HUES48 (cell line): Measurements from ENCODE around the gene NACC2.
A peak's percentile ranks its signal among the peaks of the same experiment; 100 is the strongest.

Source experiments
- H3K27ac ChIP-seq: one replicate; pipeline ENCODE4 v1.7.0; 2013; ENCODE audit warnings: low read depth, low read length, inconsistent platforms
- H3K27me3 ChIP-seq: 2 replicates; pipeline ENCODE4 v1.6.1; 2013; ENCODE audit warnings: mild to moderate bottlenecking, low read length; ENCODE audit not compliant: control insufficient read depth, insufficient read depth
- H3K36me3 ChIP-seq: 2 replicates; pipeline ENCODE4 v1.6.1; 2013; ENCODE audit warnings: low read length; ENCODE audit not compliant: control insufficient read depth, insufficient read depth
- H3K4me1 ChIP-seq: 2 replicates; pipeline ENCODE4 v1.6.1; 2013; ENCODE audit warnings: mild to moderate bottlenecking, low read length; ENCODE audit not compliant: control insufficient read depth, insufficient read depth
- H3K4me3 ChIP-seq: 2 replicates; pipeline ENCODE4 v1.5.1; 2013; ENCODE audit warnings: mild to moderate bottlenecking, low read depth, low read length
- H3K9ac ChIP-seq: 2 replicates; pipeline ENCODE4 v1.6.1; 2013; ENCODE audit warnings: mild to moderate bottlenecking, low read depth, low read length, moderate library complexity
- H3K9me3 ChIP-seq: 2 replicates; pipeline ENCODE4 v1.6.1; 2013; ENCODE audit warnings: low read length; ENCODE audit not compliant: control insufficient read depth, insufficient read depth

NACC2 gene

DNA sequence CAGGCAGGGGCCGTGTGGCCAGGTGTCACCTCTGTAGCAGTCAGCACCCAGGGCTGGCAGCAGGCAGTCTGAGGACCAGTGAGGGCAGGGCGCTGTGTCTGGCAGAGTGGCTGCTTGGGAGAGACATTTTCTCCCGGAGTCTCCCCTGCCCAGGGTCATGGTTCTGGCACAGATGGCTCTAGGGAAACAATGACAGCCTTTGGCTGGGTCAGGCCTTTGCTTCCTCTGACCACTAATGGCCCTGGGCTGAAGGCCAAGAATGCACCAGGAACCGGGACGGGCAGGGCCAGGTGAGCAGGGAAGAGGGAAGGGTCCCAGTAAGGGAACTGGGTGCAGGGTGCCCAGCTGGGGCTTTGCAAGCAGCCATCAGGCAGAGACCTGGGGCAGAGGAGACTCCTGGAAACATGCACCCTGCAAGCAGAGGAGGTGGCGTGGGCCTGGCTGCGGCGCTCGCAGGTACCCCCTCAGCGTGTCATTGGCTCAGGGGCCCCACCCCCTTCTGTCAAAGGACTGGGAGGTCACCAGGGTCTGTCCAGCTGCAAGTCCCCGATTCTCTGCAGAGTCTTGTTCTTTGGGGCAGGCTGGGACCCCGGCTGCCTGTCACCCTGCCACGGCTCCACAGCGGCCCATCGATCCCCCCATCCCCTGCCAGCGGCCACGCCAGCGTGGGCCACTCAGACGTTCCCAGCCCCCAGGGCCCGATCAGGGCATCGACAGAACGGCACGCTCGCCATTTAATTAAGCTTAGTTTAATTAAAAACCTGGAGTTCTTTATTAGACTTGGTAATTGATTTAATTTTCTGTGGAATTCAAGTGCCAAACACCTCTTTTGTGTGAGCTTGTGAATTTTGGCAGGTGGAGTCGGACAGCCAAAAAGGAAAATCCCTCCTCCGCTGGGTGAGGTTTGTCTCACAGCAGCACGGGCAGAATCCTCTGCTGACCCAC, 42.5 kb upstream of the NACC2 start:
- Histone ChIP-seq H3K27ac (no peak overlapping the region), H3K4me3 (no peak overlapping the region), H3K36me3 (no peaks in the 10 kb centered on the region), H3K27me3 (peaks cover 13% of the 10 kb centered on the region), H3K4me1 (peaks cover 17% of the 10 kb centered on the region; the same call in 1 of the 2 replicates), H3K9me3 (no peaks in the 10 kb centered on the region), H3K9ac (no peak overlapping the region)

DNA sequence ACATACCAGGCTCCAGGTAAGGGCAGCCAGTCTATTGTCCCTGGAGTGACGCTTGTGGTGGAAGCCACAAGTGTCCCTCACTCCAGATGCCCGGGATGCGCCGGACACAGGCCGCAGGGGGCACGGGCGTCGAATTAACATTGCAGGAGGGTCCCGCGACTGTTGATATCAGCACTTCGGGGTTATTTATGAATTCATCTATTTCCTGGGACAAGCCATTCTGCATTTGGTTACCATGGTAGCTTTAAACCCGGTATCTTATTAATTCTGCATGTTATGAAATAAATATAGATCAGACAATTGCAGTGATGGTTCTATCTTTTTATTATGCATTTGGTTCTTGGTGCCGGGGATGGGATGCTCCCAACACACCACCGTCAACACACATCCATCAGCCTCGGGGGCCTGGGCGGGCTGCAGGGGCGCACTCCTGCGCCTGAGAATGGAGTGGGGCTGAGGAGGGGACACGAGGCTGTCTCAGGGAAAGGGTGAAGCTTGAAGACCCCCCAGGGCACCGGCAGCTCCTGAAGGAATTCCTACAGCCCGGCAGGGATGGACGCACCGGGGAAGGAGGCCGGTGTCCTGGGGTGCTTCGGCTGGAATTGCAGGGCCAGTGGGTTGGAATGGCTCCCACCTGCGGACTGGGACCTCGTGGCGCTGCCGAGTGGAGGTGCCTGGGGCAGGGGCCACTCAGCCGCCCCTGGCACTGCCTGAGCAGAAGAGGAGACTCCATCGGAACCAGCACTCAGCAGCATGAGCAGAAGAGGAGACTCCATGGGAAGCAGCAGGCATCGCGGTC, 41.2 kb upstream of the NACC2 start:
- Histone ChIP-seq H3K36me3 (no peaks in the 10 kb centered on the region), H3K4me3 (no peak overlapping the region), H3K9me3 (no peaks in the 10 kb centered on the region), H3K4me1 (peaks cover 10% of the 10 kb centered on the region; the same call in 1 of the 2 replicates), H3K27ac (no peak overlapping the region), H3K9ac (no peak overlapping the region), H3K27me3 (peaks cover 24% of the 10 kb centered on the region)

DNA sequence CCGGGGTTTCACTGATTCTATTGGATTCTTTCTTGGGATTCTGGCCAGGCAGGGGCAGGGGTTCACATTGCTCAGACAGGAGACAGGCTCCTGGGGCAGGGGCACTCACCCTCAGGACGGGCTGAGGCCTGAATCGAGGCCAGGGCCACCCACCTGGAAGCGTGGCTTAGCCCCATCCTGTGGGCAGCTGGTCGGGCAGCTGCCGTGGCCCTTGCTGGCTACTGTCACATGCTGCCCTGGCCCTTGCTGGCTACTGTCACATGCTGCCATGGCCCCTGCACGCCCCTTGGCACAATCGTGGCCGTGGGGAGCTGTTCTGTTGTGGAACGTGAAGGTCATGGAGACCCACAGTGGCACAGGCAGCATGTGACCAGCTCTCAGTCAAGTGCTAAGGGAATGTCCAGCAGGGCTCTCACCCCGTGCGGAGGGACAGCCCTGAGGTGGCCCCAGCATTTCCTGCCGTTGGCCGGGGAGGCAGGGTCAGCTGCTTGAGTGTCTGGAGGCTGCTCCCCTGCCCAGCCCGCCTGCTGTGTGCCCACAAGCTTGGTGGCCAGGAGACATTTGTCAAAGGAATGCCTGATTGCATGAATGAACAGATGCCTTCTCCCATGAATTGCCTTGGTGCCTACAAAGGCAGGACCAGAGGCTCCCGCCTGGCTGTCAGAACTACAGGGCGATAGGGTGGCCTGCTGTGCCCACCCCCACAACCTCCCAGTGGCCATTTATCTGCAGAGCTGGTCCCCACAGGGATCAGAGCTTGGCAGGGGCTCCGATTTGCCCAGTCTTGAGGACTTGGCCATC, 40.4 kb upstream of the NACC2 start:
- H3K9me3 ChIP-seq: no peaks in the 10 kb centered on the region
- no peak overlapping the region for H3K4me3 ChIP-seq
- no peaks in the 10 kb centered on the region for H3K36me3 ChIP-seq
- H3K4me1 ChIP-seq: peaks cover 10% of the 10 kb centered on the region; the same call in 1 of the 2 replicates
- H3K27me3 ChIP-seq: peaks cover 24% of the 10 kb centered on the region
- H3K9ac ChIP-seq: no peak overlapping the region
- no peak overlapping the region for H3K27ac ChIP-seq

DNA sequence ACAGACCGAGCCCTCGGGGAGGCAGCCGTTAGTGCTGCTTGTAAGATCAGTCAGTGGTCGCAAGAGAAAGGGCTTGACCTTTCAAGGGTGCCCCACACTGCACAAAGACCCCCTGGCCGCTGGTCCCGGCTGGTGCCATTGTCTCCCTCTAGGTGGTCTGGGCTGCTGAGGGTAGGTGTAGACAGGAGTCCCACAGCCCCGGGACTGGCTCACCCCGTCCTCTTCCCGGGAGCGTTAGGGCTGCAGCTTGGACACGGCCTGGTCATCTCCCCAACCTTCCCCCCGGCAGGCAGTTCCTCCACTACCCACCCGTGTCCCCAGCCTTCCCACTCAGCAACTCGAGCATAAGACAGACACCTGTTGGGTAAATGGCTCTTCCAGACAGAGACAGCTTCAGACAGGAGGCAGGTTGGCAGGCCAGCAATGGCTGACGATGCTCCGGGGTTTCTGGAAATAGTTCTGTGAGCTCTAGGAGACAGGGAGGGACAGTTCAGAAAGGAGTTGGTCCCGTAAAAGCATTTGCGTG, 38.9 kb upstream of the NACC2 start:
- Histone ChIP-seq H3K9ac (no peak overlapping the region), H3K36me3 (no peaks in the 10 kb centered on the region), H3K27me3 (peaks cover 24% of the 10 kb centered on the region), H3K4me1 (peaks cover 10% of the 10 kb centered on the region; the same call in 1 of the 2 replicates), H3K4me3 (no peak overlapping the region), H3K9me3 (no peaks in the 10 kb centered on the region), H3K27ac (no peak overlapping the region)

DNA sequence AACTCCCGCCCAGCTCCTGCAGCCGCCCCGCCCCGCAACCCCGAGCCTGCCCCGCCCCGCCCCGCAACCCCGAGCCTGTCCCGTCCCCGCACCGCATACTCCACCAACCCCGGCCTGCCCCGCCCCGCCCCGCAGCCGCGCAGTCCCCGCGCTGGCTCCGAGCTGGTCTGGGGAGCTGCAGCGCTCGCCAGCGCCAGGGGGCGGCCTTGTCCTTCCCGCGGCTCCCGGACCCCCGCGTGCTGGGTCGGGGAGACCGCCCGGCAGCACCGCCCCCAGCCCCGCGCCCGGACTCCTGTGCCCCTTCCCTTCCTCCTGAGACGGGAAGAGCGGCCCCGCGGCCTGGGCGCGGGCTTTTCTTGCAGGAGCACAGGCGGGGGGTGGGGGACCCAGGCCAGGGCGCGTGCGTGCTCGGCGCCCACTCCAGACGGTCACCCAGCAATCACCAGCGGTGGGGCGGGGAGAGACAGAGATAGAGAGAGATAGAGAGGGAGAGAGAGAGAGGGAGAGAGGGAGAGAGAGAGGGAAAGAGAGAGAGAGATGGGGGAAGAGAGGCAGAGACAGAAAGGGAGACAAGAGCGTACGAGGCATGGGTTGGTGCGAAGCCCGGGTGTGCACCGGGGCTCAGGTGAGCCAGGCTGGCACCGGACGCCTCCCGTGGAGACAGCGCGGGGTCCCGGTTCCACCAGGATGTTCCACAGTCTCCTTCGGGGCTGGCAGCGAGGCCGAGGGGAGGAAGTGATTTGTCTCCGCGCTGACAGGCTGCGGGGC, 38.3 kb upstream of the NACC2 start:
- H3K36me3 ChIP-seq: no peaks in the 10 kb centered on the region
- no peak overlapping the region for H3K27ac ChIP-seq
- peaks cover 24% of the 10 kb centered on the region for H3K27me3 ChIP-seq
- H3K9me3 ChIP-seq: no peaks in the 10 kb centered on the region
- no peak overlapping the region for H3K9ac ChIP-seq
- H3K4me1 ChIP-seq: peaks cover 8% of the 10 kb centered on the region; the same call in 1 of the 2 replicates
- H3K4me3 ChIP-seq: peak overlapping the region; percentile 46

DNA sequence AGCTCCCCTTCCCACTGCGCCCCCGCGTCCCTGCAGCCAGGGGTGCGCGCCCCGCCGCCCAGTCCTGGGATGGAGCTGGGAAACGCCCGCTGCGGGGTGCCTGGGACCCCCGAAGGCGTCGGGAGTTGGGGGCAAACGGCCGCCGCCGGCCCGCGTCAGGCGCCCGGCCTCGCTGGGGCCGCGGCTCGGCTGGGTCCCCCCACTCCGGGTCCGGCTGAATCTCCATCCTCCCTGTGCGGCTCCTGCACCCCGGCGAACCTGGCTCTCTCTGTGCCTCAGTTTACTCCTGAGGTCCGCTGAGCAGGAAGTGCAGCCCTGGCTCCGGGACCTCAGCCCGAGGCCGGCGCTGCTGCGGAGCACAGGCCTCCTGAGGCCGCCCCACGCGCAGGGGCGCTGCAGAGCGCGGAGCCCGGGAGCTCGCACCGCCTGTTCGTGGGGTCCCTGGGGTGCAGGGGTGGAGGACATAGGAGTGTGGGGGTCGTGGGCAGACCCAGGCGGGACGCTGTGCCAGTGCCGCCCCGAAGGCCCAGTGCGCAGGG, 37.5 kb upstream of the NACC2 start:
- no peaks in the 10 kb centered on the region for H3K9me3 ChIP-seq
- H3K27me3 ChIP-seq: peaks cover 24% of the 10 kb centered on the region
- H3K36me3 ChIP-seq: no peaks in the 10 kb centered on the region
- H3K4me3 ChIP-seq: peak overlapping the region; percentile 53; the same call in 1 of the 2 replicates
- peaks cover 8% of the 10 kb centered on the region; the same call in 1 of the 2 replicates for H3K4me1 ChIP-seq
- H3K9ac ChIP-seq: no peak overlapping the region
- no peak overlapping the region for H3K27ac ChIP-seq

DNA sequence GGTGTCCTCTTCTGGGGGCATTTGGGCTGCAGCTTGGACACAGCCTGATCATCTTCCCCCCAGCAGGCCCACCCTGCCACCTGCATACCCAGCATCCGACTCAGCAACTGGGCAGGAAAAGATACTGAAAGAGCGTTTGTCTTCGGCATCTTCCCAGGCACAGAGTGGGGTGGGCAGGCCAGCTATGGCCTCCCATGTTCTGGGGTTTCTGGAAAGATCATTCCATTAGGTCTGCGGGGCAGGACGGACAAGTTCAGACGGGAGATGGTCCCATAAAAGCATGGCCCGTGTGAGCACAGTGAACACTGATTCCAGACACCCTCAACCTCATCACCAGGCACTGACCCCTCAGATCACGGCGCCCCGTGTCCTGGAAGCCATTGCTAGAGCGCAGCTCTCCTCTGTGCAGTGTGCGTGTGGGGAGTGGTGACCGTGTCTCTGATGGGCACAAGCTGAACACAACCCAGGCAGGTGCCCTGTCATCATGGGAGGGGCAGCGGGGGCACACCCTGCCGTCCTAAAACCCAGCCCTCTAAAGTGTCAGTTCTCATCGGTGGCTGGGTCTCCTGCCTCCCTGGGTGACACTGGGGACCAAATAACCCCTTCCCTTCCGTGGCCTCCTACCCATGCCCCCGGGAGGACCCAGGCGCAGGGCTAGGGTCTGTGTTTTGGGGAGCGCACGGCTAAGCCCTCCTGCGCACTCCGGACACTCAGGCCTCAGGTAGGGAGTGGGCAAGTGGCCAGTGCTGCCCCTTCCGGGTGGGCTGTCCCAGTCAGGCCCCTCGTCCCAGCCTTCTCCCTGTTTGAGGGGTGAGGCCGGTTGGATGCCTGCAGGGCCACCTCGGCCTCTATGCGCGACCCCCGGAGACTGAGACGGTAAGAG, 36.8 kb upstream of the NACC2 start:
- Histone ChIP-seq H3K27ac (no peak overlapping the region), H3K27me3 (peaks cover 24% of the 10 kb centered on the region), H3K9me3 (no peaks in the 10 kb centered on the region), H3K36me3 (no peaks in the 10 kb centered on the region), H3K9ac (no peak overlapping the region), H3K4me1 (peaks cover 8% of the 10 kb centered on the region; the same call in 1 of the 2 replicates), H3K4me3 (no peak overlapping the region)

DNA sequence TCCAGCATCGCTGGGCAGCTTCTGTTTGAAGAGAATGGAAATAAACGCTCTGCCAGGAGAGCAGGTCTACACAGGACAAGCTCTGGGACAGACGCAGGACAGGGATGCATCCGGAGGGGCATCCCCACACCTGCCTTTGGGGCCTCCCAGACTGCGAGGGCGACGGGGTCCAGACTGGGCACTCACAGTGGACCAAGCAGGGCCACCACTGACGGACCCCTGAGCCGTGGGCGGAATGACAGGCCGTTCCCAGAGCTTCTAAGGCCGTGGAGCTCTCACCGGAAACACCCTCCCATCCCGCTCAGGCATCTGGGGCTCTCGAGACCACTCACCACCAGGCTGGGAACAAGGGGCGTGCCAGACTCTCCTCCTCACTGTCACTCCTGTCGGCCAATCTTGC, 34.1 kb upstream of the NACC2 start:
- H3K9ac ChIP-seq: no peak overlapping the region
- H3K27ac ChIP-seq: no peak overlapping the region
- no peak overlapping the region for H3K4me3 ChIP-seq
- H3K4me1 ChIP-seq: peaks cover 8% of the 10 kb centered on the region; the same call in 1 of the 2 replicates
- no peaks in the 10 kb centered on the region for H3K36me3 ChIP-seq
- H3K27me3 ChIP-seq: peaks cover 20% of the 10 kb centered on the region
- no peaks in the 10 kb centered on the region for H3K9me3 ChIP-seq

DNA sequence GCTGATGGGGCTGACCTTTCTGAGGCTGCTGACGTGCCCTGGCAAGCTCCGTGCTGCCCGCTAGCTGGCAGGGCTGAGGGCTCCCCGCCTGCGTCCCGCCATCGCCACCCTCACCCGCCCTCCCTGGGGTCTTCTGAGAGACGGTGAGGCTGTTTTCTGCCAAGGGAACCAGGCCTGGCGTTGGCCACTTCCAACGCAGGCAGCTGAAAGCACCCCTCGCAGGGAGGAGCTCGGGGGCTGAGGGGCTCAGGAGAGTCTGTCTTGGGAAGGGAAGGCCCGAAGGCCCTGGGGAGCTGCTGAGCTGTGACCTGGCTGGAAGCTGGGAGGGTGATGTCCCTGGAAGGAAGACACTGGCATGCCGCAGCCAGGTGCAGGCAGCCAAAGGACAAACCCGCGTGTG, 33.3 kb upstream of the NACC2 start:
- no peak overlapping the region for H3K27ac ChIP-seq
- H3K9me3 ChIP-seq: no peaks in the 10 kb centered on the region
- H3K4me1 ChIP-seq: peaks cover under 1% of the 10 kb centered on the region; the same call in 1 of the 2 replicates
- H3K9ac ChIP-seq: no peak overlapping the region
- peaks cover 13% of the 10 kb centered on the region for H3K27me3 ChIP-seq
- no peaks in the 10 kb centered on the region for H3K36me3 ChIP-seq
- no peak overlapping the region for H3K4me3 ChIP-seq
